Esophagus squamous epithelium (tissue), 5 donors: ENCODE data around the gene ZDHHC9. TPM values are rescaled to one million over a fixed set of nuclear protein-coding genes. Genes with fewer than 3 reads are reported as not detected.

Source experiments
- DNase-seq: peaks from one replicate; lab custom pipeline; 2025; lab: John Stamatoyannopoulos, UW
- H3K27ac ChIP-seq, 4 donors: fragments of 200-600 bp; sonication (generic); one replicate each; pipeline ENCODE4 v1.5.1; 2016 to 2019; ENCODE audit warnings: mild to moderate bottlenecking in 1 of 4
- H3K27me3 ChIP-seq, 4 donors: fragments of 200-600 bp; sonication (generic); 1 replicate in 3 of 4; 2 replicates in 1 of 4; pipeline versions ENCODE4 v1.5.1 to v1.6.0; 2017 to 2021; ENCODE audit warnings: antibody characterized with exemption in 1 of 4
- H3K36me3 ChIP-seq, 3 donors: fragments of 200-600 bp; sonication (generic); one replicate each; pipeline ENCODE4 v1.5.1; 2016 to 2019
- H3K4me1 ChIP-seq, 3 donors: fragments of 200-600 bp; sonication (generic); one replicate each; pipeline ENCODE4 v1.5.1; 2017 to 2019
- H3K4me3 ChIP-seq, 4 donors: fragments of 200-600 bp; sonication (generic); 1 replicate in 3 of 4; 2 replicates in 1 of 4; pipeline ENCODE4 v1.5.1; 2016 to 2019; ENCODE audit warnings: mild to moderate bottlenecking in 2 of 4, moderate library complexity in 1 of 4
- H3K9me3 ChIP-seq, 3 donors: fragments of 200-600 bp; sonication (generic); one replicate each; pipeline ENCODE4 v1.5.1; 2016 to 2019
- CTCF ChIP-seq, 6 experiments: fragments of 450-650 bp in 4 of 6; fragments of 200-600 bp in 2 of 6; sonication (generic) in 2 of 6; IDR thresholded peaks; one replicate each; pipeline ENCODE4 v1.5.1; 2016 to 2019; ENCODE audit warnings: antibody characterized with exemption in 6 of 6, mild to moderate bottlenecking in 4 of 6, moderate library complexity in 4 of 6
- POLR2A ChIP-seq, 4 donors: fragments of 450-650 bp; IDR thresholded peaks; one replicate each; pipeline ENCODE4 v1.6.1; 2017; ENCODE audit warnings: antibody characterized with exemption in 4 of 4, mild to moderate bottlenecking in 4 of 4, moderate library complexity in 3 of 4
- WGBS, 2 donors: methylation state at CpG; one replicate each; pipeline ENCODE4 v1.1.5; 2018; 5-methylcytosine and 5-hydroxymethylcytosine counted together
- intact Hi-C: fragments of 100-400 bp; cut with DNase I; formaldehyde crosslinking; loops from one replicate; pipeline ENCODE4 v1.15.0; 2022
- small RNA-seq, 4 donors: library from RNA; depleted of rRNA; stranded (forward); fragments of <200 nt; gene quantifications; one replicate each; pipeline ENCODE3, GENCODE V24; 2016
- total RNA-seq, 4 donors: library from RNA; depleted of rRNA; stranded (reverse); fragments of >200 nt; gene quantifications; one replicate each; pipeline ENCODE4 v1.1.0, GENCODE V29; 2016
- donor health status: DM: yes; HTN: yes; CAD: no.

Gene ZDHHC9
- total RNA-seq, 4 donors from 2014 or later: 11.3 to 22.3 (median 12.8) TPM

- intact Hi-C loops: no loop called here
- H3K36me3 ChIP-seq: no peaks in the 10 kb centered on the region
- H3K27me3 ChIP-seq: no peaks in the 10 kb centered on the region
- no peak overlapping the region for H3K27ac ChIP-seq
- H3K4me1 ChIP-seq: peaks cover 0 to 6% (median 0%) of the 10 kb centered on the region in 3 donors
- no peak for DNase-seq
- no peaks in the 10 kb centered on the region for H3K9me3 ChIP-seq
- no peak for TF ChIP-seq CTCF (IDR thresholded peaks at IDR 0.05)
- TF ChIP-seq POLR2A (IDR thresholded peaks at IDR 0.05): no peak
- 52 to 55% methylated on average over 1 to 15 of the region's 22 CpGs for WGBS, 2 donors
- H3K4me3 ChIP-seq: no peak overlapping the region
Measured at GRCh38 chrX:129754056-129755024, 89.3 kb downstream of the ZDHHC9 start.

Small RNAs within 50 kb of the gene (small RNA-seq; reads per million reads assigned to genes)
- 0 reads per million in 4 donors for gene RF00017

Other genes starting within 250 kb of the ZDHHC9 start
- gene APLN, start 188.9 kb downstream of the ZDHHC9 start, total RNA-seq: under 1 TPM; 0.09 to 0.53 (median 0.44) TPM
- 1 to 10 TPM in 2 of 4 donors, under 1 TPM in 1, not detected in 1; 0.88 to 5.7 (median 3.6) TPM for gene XPNPEP2, start 104.9 kb downstream of the ZDHHC9 start, total RNA-seq
- 1 to 10 TPM; 2.5 to 9.3 (median 4.0) TPM for gene SASH3, start 63.9 kb downstream of the ZDHHC9 start, total RNA-seq
- gene UTP14A, start 62.3 kb upstream of the ZDHHC9 start, total RNA-seq: 10 to 100 TPM; 14.4 to 25.2 (median 19.5) TPM
- 1 to 10 TPM; 1.7 to 4.0 (median 2.7) TPM for gene BCORL1, start 138.7 kb upstream of the ZDHHC9 start, total RNA-seq